H54 (cell line): ENCODE data around the gene MAT2A.
"Not testable (repeated sequence)": the region's sequence is repeated elsewhere in the genome, so short reads cannot be mapped to it uniquely, and the experiment has no call there.

Experiments
- DNase-seq: peaks from one replicate; pipeline ENCODE4 v3.0.0; 2011; ENCODE audit warnings: low spot score, mixed read lengths; ENCODE audit not compliant: insufficient read length
- FAIRE-seq: peaks from 3 replicates; lab custom pipeline; 2011; peaks lifted over from hg19 to GRCh38; lab: Jason Lieb, UNC
- POLR2A ChIP-seq: IDR thresholded peaks from 2 replicates; pipeline ENCODE4 v1.6.1; 2011; ENCODE audit warnings: low read depth, mild to moderate bottlenecking, low read length

The MAT2A gene

GRCh38 chr2:85534099-85534498 lies 4.9 kb upstream of the MAT2A start:
- FAIRE-seq (no peak), DNase-seq (no peak)
- no peak for TF ChIP-seq POLR2A

GRCh38 chr2:85534881-85535280 lies 4.1 kb upstream of the MAT2A start:
- FAIRE-seq: no peak
- no peak for DNase-seq
- TF ChIP-seq POLR2A: no peak

- DNase-seq (no peak), FAIRE-seq (no peak)
- TF ChIP-seq POLR2A: no peak
Measured at GRCh38 chr2:85536479-85536878, 2.5 kb upstream of the MAT2A start.

GRCh38 chr2:85537600-85538506 lies 1.1 kb upstream of the MAT2A start:
- TF ChIP-seq POLR2A: peak; percentile 18; the same call in 1 of the 2 replicates
- FAIRE-seq: no peak
- no peak for DNase-seq

GRCh38 chr2:85539361-85540132 lies 579 bp downstream of the MAT2A start:
- FAIRE-seq (no peak), DNase-seq (no peak)
- 0 out of 2 replicates have a peak, but pooled peaks have one; percentile 8 for TF ChIP-seq POLR2A

- DNase-seq (no peak), FAIRE-seq (no peak)
- TF ChIP-seq POLR2A: no peak
Measured at GRCh38 chr2:85540133-85540648, 1.2 kb downstream of the MAT2A start.

GRCh38 chr2:85541262-85541661 lies 2.3 kb downstream of the MAT2A start:
- no peak for FAIRE-seq
- TF ChIP-seq POLR2A: no peak
- DNase-seq: no peak

GRCh38 chr2:85541753-85542457 lies 2.9 kb downstream of the MAT2A start:
- TF ChIP-seq POLR2A: no peak
- DNase-seq (no peak), FAIRE-seq (no peak)

- FAIRE-seq (no peak), DNase-seq (no peak)
- TF ChIP-seq POLR2A: no peak
Measured at GRCh38 chr2:85542777-85543176, 3.8 kb downstream of the MAT2A start.

- FAIRE-seq, DNase-seq: not testable (repeated sequence)
Measured at GRCh38 chr2:85544254-85544691, 5.3 kb downstream of the MAT2A start.

GRCh38 chr2:85544915-85545779 lies 6.2 kb downstream of the MAT2A start:
- not testable (repeated sequence) for FAIRE-seq, DNase-seq

GRCh38 chr2:85545780-85546240 lies 6.8 kb downstream of the MAT2A start:
- DNase-seq (no peak), FAIRE-seq (no peak)
- no peak for TF ChIP-seq POLR2A
